SK-N-SH (cell line): ENCODE data around the gene SLC5A9. TPM values are rescaled to one million over a fixed set of nuclear protein-coding genes. Genes with fewer than 3 reads are reported as not detected.

Source experiments
- CTCF ChIA-PET: fragments of 300-600, 350-600 bp; formaldehyde crosslinking; extraction: SDS; loops from one replicate; lab custom pipeline; 2021; lab: Yijun Ruan, JAX
- POLR2A ChIA-PET: fragments of 350-600 bp; sonication (Branson Sonifier 250); formaldehyde crosslinking; extraction: SDS; loops from one replicate; lab custom pipeline; 2020; ENCODE audit warnings: antibody characterized with exemption, inconsistent platforms; lab: Yijun Ruan, JAX
- DNase-seq: peaks from one replicate; pipeline ENCODE4 v3.0.0; 2012
- H2AFZ ChIP-seq: fragments of 200-600 bp; sonication (generic); 2 replicates; pipeline ENCODE4 v1.8.1; 2016; ENCODE audit warnings: antibody characterized with exemption, mild to moderate bottlenecking, low read depth
- H3F3A ChIP-seq: fragments of 200-600 bp; sonication (generic); replicated peaks from 2 replicates; pipeline ENCODE3; 2016; ENCODE audit warnings: antibody characterized with exemption, mild to moderate bottlenecking; ENCODE audit not compliant: insufficient read depth
- H3K27ac ChIP-seq, 2 experiments: fragments of 200-500 bp in 1 of 2; fragments of 200-600 bp in 1 of 2; sonication (Bioruptor generic) in 1 of 2; sonication (generic), shearing (Covaris generic) in 1 of 2; 2 replicates each; pipeline versions ENCODE4 v1.5.1 to v1.6.1; 2014 to 2016; ENCODE audit warnings: low read depth in 2 of 2, inconsistent platforms in 1 of 2, low read length in 1 of 2, mild to moderate bottlenecking in 1 of 2, mixed read lengths in 1 of 2
- H3K27me3 ChIP-seq: fragments of 200-600 bp; sonication (generic), shearing (Covaris generic); 2 replicates; pipeline ENCODE4 v1.6.1; 2016; ENCODE audit warnings: mixed run types; ENCODE audit not compliant: insufficient read depth
- H3K36me3 ChIP-seq, 2 experiments: fragments of 200-500 bp in 1 of 2; fragments of 200-600 bp in 1 of 2; sonication (Bioruptor generic) in 1 of 2; sonication (generic) in 1 of 2; replicated peaks in 1 of 2; 2 replicates each; pipeline versions ENCODE3 to v1.5.1; 2014 to 2016; ENCODE audit warnings: low read length in 1 of 2, mild to moderate bottlenecking in 1 of 2; ENCODE audit not compliant: insufficient read depth in 2 of 2, control insufficient read depth in 1 of 2
- H3K4me1 ChIP-seq, 2 experiments: fragments of 200-500 bp in 1 of 2; fragments of 200-600 bp in 1 of 2; sonication (Bioruptor generic) in 1 of 2; sonication (generic), shearing (Covaris generic) in 1 of 2; 2 replicates each; pipeline versions ENCODE4 v1.5.1 to v1.6.1; 2014 to 2016; ENCODE audit warnings: low read depth in 1 of 2, low read length in 1 of 2, mixed run types in 1 of 2; ENCODE audit not compliant: insufficient read depth in 2 of 2, control insufficient read depth in 1 of 2
- H3K4me2 ChIP-seq: fragments of 200-600 bp; sonication (generic), shearing (Covaris generic); 2 replicates; pipeline ENCODE4 v1.6.1; 2017; ENCODE audit warnings: mixed run types
- H3K4me3 ChIP-seq, 2 experiments: fragments of 200-500 bp in 1 of 2; fragments of 200-600 bp in 1 of 2; sonication (Bioruptor generic) in 1 of 2; sonication (generic), shearing (Covaris generic) in 1 of 2; 2 replicates each; pipeline versions ENCODE4 v1.5.1 to v1.8.1; 2014 to 2016; ENCODE audit warnings: low read depth in 2 of 2, inconsistent platforms in 1 of 2, low read length in 1 of 2, mild to moderate bottlenecking in 1 of 2, mixed read lengths in 1 of 2, moderate library complexity in 1 of 2
- H3K79me2 ChIP-seq: fragments of 200-600 bp; sonication (generic); 2 replicates; pipeline ENCODE4 v1.8.1; 2017; ENCODE audit warnings: mild to moderate bottlenecking; ENCODE audit not compliant: insufficient read depth
- H3K9ac ChIP-seq: fragments of 200-600 bp; sonication (generic); 2 replicates; pipeline ENCODE4 v1.6.1; 2017; ENCODE audit warnings: mixed run types
- H3K9me2 ChIP-seq: fragments of 200-600 bp; sonication (generic); 2 replicates; pipeline ENCODE4 v1.6.1; 2017; ENCODE audit warnings: mixed run types
- H3K9me3 ChIP-seq: fragments of 200-600 bp; sonication (generic); 2 replicates; pipeline ENCODE4 v1.6.1; 2017; ENCODE audit warnings: mixed run types, mild to moderate bottlenecking, moderate library complexity
- H4K20me1 ChIP-seq: fragments of 200-600 bp; sonication (generic); 2 replicates; pipeline ENCODE4 v1.6.1; 2017; ENCODE audit warnings: mild to moderate bottlenecking, mixed run types; ENCODE audit not compliant: insufficient read depth
- EZH2phosphoT487 ChIP-seq: fragments of 200-600 bp; sonication (generic); IDR thresholded peaks from 2 replicates; pipeline ENCODE4 v1.6.1; 2017; ENCODE audit warnings: low read depth, mixed run types, mild to moderate bottlenecking, antibody characterized with exemption, moderate library complexity, borderline replicate concordance
- FOSL2 ChIP-seq: IDR thresholded peaks from 2 replicates; pipeline ENCODE4 v1.4.0; 2012; ENCODE audit warnings: low read depth, mild to moderate bottlenecking, moderate library complexity, borderline replicate concordance
- FOXJ3 ChIP-seq: sonication (generic); formaldehyde crosslinking; IDR thresholded peaks from 2 replicates; pipeline ENCODE4 v1.5.1; 2020; ENCODE audit warnings: mild to moderate bottlenecking, missing genetic modification reagents
- FOXM1 ChIP-seq: IDR thresholded peaks from 2 replicates; pipeline ENCODE4 v1.4.0; 2012; ENCODE audit warnings: low read depth, mild to moderate bottlenecking
- JUND ChIP-seq: IDR thresholded peaks from 2 replicates; pipeline ENCODE4 v1.4.0; 2012
- MAX ChIP-seq: IDR thresholded peaks from 2 replicates; pipeline ENCODE4 v1.4.0; 2012; ENCODE audit warnings: low read depth
- MXI1 ChIP-seq: IDR thresholded peaks from 2 replicates; pipeline ENCODE4 v1.6.1; 2012; ENCODE audit warnings: mild to moderate bottlenecking, low read depth, low read length, improper control_type of control experiment
- NRF1 ChIP-seq: IDR thresholded peaks from 2 replicates; pipeline ENCODE4 v1.6.1; 2012; ENCODE audit warnings: low read depth, mild to moderate bottlenecking, low read length
- PBX3 ChIP-seq: IDR thresholded peaks from 2 replicates; pipeline ENCODE4; 2012
- POLR2AphosphoS5 ChIP-seq: IDR thresholded peaks from 2 replicates; pipeline ENCODE4 v1.6.1; 2012; ENCODE audit warnings: low read depth, low read length
- RAD21 ChIP-seq: IDR thresholded peaks from 2 replicates; pipeline ENCODE4 v1.6.1; 2012; ENCODE audit warnings: mild to moderate bottlenecking, low read length
- RFX5 ChIP-seq: IDR thresholded peaks from 2 replicates; pipeline ENCODE4 v1.6.1; 2012; ENCODE audit warnings: mild to moderate bottlenecking, improper control_type of control experiment, low read length
- RXRA ChIP-seq: IDR thresholded peaks from 2 replicates; pipeline ENCODE4 v1.4.0; 2012; ENCODE audit warnings: low read depth, mild to moderate bottlenecking, borderline replicate concordance
- SMC3 ChIP-seq: IDR thresholded peaks from 2 replicates; pipeline ENCODE4 v1.6.1; 2012; ENCODE audit warnings: low read depth, low read length, improper control_type of control experiment
- TEAD4 ChIP-seq: IDR thresholded peaks from 2 replicates; pipeline ENCODE4 v1.4.0; 2012; ENCODE audit warnings: mild to moderate bottlenecking, borderline replicate concordance; ENCODE audit not compliant: insufficient read depth
- USF2 ChIP-seq: fragments of 150-350 bp; IDR thresholded peaks from 2 replicates; pipeline ENCODE4 v1.6.1; 2017; ENCODE audit warnings: antibody characterized with exemption, low read length, low read depth, borderline replicate concordance
- YY1 ChIP-seq: IDR thresholded peaks from 2 replicates; pipeline ENCODE4 v1.4.0; 2012; ENCODE audit warnings: low read depth, mild to moderate bottlenecking
- WGBS: methylation state at CpG from one replicate; pipeline ENCODE4 v1.1.6; 2017; ENCODE audit warnings: low lambda C conversion rate; 5-methylcytosine and 5-hydroxymethylcytosine counted together
- polyA plus RNA-seq, 3 experiments: library from polyadenylated mRNA; depleted of rRNA; stranded (reverse); fragments of >200 nt; gene quantifications; 2 replicates each; pipeline ENCODE4 v1.2.3, GENCODE V29; 2012

SLC5A9 gene
- polyA plus RNA-seq, 1 of the 3 experiments (the other 2 are of a cell fraction) = not detected

GRCh38 chr1:48214820-48215219 is 7.7 kb upstream of the SLC5A9 start:
- no peak for DNase-seq
- H3K36me3 ChIP-seq = no peaks in the 10 kb centered on the region
- no peak for TF ChIP-seq SMC3
- no peak for TF ChIP-seq FOXM1
- TF ChIP-seq NRF1 = no peak
- TF ChIP-seq FOXJ3 (CRISPR knock-in tag) = no peak
- TF ChIP-seq PBX3 = no peak
- TF ChIP-seq RXRA = no peak
- no peak for TF ChIP-seq YY1
- TF ChIP-seq FOSL2 = no peak
- no peak for TF ChIP-seq TEAD4
- no peak for TF ChIP-seq JUND
- TF ChIP-seq USF2 = no peak
- no peak for TF ChIP-seq MXI1
- no peak for TF ChIP-seq RAD21
- no peak for TF ChIP-seq RFX5
- TF ChIP-seq EZH2phosphoT487 = no peak
- no peak for TF ChIP-seq MAX
- ChIA-PET POLR2A (no interaction called here), CTCF (interaction anchor here (3.0 to 3.6 kb wide), 2 partner anchors 11 to 22 kb away, joined by 17 to 19 read pairs; no protein-coding TSS in a partner anchor)
- no peak overlapping the region for H3K4me2 ChIP-seq
- H3K4me1 ChIP-seq = no peaks in the 10 kb centered on the region
- no peaks in the 10 kb centered on the region for H3K9me3 ChIP-seq
- no peak overlapping the region for H3K27ac ChIP-seq
- H3F3A ChIP-seq = no peaks in the 10 kb centered on the region
- no peaks in the 10 kb centered on the region for H3K9me2 ChIP-seq
- WGBS = 41% methylated on average over 4 of the region's 4 CpGs
- H3K79me2 ChIP-seq = no peaks in the 10 kb centered on the region
- no peak overlapping the region for H2AFZ ChIP-seq
- peaks cover 8% of the 10 kb centered on the region; the same call in 1 of the 2 replicates for H3K27me3 ChIP-seq
- H3K4me3 ChIP-seq = no peak overlapping the region
- no peaks in the 10 kb centered on the region for H4K20me1 ChIP-seq
- H3K9ac ChIP-seq = no peak overlapping the region

- no peak overlapping the region for H3K27ac ChIP-seq
- no peaks in the 10 kb centered on the region for H3K9me3 ChIP-seq
- H3K4me3 ChIP-seq = no peak overlapping the region
- ChIA-PET CTCF (interaction anchor here (1.1 to 3.6 kb wide), 4 partner anchors 12 to 121 kb away, joined by 4 to 19 read pairs (median 12); no protein-coding TSS in a partner anchor), POLR2A (no interaction called here)
- peaks cover 8% of the 10 kb centered on the region; the same call in 1 of the 2 replicates for H3K27me3 ChIP-seq
- WGBS = 0% methylated on average over 1 of the region's 1 CpG
- no peak overlapping the region for H2AFZ ChIP-seq
- H3K9ac ChIP-seq = no peak overlapping the region
- H3K4me1 ChIP-seq = no peaks in the 10 kb centered on the region
- no peaks in the 10 kb centered on the region for H4K20me1 ChIP-seq
- DNase-seq = no peak
- no peaks in the 10 kb centered on the region for H3F3A ChIP-seq
- TF ChIP-seq SMC3 (no peak), MAX (no peak), POLR2AphosphoS5 (no peak)
- H3K9me2 ChIP-seq = no peaks in the 10 kb centered on the region
- H3K4me2 ChIP-seq = no peak overlapping the region
- H3K79me2 ChIP-seq = no peaks in the 10 kb centered on the region
- no peaks in the 10 kb centered on the region for H3K36me3 ChIP-seq
These were observed 7.3 kb upstream of the SLC5A9 start for GRCh38 chr1:48215222-48215621.
